MV-4-11 (cell line): ENCODE data around the gene FDXR.
A peak's percentile ranks its signal among the peaks of the same experiment; 100 is the strongest.

ENCODE experiments used
- DNase-seq: peaks from one replicate; lab custom pipeline; 2025; lab: John Stamatoyannopoulos, UW

Gene FDXR

DNA sequence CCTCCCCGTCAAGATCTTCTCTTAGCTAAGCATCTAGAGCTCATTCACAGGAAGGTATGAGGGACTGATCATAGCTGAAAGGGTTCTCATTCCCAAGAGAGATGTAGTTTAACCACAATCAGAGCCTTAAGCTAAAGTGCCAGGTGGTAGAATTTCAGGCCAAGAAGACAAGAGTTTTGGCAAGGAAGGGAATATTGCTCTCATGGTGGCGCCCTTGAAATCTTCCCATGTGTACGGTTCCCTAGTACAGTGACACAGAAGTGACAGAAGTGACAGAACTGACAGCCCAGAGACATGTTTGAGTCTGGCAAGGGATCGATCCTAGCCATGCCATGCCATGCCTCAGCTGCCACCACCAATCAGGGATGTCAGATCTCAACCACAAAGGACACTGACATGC, 15.6 kb downstream of the FDXR start:
- no peak for DNase-seq

- no peak for DNase-seq
Observed at GRCh38 chr17:74856112-74856511, 16.7 kb downstream of the FDXR start.

DNA sequence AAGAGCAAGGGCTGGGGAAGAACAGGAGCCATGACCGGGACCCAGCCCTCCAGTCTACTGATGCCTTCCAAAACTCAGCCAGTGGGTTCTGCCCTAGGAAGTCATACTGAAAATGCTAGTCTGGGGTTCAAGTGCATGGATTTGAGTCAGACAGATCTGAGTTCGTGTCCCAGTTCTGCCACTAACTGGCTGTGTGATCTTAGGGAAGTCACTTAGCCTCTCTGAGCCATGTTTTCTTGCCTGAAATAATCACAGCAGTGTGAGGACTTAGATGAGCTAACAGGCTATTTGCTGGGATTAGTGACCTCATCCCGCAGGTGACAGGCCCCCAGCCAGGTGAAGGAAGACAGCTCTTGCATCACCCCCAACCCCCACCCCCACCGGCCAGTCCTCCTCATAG, 17.5 kb downstream of the FDXR start:
- no peak for DNase-seq

DNA sequence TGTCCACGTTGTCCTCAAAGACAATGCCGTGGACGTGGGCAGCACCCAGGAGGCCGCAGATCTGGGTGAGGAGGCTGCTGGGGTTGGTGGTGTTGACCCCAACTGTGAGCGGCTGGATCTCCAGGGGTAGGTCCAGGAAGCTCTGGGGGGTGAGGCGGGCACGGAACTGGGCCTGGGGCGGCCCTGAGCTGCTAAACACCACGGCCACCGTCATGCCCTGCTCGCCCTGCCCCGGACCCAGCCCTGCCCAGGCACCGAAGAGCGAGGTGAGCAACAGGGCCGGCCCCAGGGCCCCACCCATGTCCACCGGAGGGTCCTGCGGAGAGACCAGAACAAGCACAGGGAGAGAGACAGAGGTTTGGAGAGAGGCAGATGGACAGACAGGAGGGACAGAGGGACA, 18.0 kb downstream of the FDXR start:
- DNase-seq = no peak

- no peak for DNase-seq
Observed at GRCh38 chr17:74853669-74854068, 19.1 kb downstream of the FDXR start.

- no peak for DNase-seq
Observed at GRCh38 chr17:74853048-74853397, 19.8 kb downstream of the FDXR start.

DNA sequence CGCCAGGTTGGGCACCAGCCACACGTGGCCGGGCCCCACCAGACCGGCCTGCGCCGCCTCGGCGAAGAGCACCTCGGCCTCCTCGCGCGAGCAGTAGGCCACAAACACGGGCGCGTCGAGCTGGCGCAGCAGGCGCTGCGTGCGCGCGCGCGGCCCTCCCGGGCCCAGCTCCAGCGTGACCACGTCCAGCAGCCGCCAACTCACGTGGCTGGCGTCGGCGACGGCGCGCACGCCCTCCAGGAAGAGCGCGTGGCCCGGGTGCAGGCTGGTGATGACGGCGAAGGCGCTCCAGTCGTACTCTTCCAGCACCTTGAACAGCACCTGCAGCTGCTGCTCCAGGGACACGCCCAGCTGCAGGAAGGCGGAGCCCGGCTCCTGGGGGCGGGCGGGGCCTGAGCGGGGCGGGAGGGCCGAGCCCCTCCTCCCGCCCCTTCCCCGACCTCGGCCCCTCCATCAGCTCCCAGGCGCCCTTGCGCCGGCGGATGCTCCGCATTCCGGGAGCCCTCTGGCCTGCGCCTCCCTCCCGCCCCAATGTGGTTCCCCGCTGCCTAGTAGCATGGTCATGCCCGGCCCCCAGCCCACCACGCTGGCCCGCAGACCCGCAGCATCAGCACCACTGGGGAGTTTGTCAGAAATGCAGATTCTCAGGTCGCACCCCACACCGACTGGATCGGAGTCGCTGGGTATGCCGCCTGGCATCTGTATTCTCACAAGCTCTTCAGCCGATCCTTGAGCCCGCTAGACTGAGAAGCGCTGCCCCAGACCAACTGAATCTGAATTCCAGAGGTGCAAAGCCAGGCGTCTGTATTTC, 20.4 kb downstream of the FDXR start:
- no peak for DNase-seq

DNA sequence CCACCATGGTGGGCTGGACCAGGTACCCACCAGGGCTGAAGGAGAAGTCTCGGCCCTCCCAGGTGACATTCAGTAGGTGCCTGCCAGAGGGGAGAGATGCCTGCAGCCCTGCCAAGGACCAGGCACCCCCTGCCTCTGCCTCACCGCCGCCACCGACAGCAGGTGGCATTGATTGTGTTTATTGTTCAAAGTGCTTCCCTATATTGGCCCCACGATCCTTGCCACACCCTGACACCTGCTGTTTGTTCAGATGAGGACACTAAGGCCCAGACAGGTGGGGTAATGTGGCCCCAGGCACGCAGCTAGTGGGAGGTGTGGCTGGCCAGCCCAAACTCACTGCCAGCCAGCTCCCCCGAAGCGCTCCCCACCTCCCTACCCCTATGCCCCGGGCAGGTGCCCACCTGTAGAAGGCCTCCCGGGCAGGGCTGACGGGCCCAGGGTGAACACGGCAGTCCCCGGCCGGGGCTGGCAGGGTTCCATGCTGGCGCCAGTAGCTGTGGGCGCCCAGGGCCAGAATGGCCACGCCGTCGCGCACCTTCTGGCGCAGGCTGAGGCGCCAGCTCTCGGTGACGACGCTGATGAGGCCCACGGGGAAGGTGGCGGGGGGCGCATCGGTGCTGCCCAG, 21.1 kb downstream of the FDXR start:
- no peak for DNase-seq

DNA sequence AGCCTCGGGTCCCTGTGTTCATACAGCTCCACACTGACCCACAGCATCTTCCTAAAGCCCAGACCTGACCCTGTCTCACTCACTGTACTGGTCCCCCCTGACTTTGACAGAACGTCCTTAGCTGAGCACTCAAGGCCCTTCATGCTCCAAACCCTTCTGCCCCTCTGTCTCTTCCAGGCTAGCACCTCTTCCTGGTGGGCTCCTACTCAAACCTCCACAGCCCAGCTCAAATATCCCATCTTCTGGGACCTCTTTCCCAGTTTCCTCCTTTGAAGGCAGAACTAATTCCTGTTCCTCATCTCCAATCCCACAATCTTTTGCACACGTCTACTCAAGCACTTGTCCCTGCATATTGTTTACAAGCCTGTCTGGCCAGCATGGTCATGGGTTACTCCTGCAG, 21.9 kb downstream of the FDXR start:
- no peak for DNase-seq

DNA sequence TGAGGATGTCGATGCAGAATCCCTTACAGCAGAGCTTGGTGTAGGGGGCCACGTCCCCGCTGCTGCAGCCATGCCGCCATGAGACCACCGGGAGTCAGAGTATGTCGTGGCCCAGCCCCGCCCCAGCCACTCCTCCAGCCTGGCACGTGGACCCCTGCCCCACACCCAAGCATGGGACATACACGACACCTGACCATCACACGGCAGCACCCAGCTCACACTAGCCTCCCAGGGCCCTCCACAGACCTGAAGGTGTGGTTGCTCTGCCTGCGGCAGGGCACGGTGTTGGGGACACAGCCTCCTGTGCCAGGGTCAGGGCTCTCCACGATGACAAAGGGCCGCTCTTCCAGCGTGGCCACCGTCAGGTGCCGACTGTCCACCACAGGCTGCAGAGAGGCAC, 22.5 kb downstream of the FDXR start:
- no peak for DNase-seq

GRCh38 chr17:74848656-74849399, 24.0 kb downstream of the FDXR start:
- DNase-seq = no peak

GRCh38 chr17:74846621-74847020, 26.2 kb downstream of the FDXR start:
- DNase-seq = no peak

DNA sequence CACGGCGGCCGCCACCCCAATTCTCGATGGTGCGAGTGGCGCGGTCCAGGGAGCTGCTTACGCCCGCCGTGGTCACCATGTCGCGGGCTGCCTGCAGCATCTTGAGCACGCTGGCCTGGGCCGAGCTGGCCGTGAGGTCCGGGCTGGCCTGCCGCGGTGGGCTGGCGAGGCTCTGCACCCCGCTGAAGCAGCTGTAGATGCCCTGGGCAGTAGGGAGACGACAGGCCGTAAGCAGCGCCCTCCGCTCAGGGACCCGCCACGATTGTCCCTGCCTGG, 29.5 kb downstream of the FDXR start:
- DNase-seq = no peak

DNA sequence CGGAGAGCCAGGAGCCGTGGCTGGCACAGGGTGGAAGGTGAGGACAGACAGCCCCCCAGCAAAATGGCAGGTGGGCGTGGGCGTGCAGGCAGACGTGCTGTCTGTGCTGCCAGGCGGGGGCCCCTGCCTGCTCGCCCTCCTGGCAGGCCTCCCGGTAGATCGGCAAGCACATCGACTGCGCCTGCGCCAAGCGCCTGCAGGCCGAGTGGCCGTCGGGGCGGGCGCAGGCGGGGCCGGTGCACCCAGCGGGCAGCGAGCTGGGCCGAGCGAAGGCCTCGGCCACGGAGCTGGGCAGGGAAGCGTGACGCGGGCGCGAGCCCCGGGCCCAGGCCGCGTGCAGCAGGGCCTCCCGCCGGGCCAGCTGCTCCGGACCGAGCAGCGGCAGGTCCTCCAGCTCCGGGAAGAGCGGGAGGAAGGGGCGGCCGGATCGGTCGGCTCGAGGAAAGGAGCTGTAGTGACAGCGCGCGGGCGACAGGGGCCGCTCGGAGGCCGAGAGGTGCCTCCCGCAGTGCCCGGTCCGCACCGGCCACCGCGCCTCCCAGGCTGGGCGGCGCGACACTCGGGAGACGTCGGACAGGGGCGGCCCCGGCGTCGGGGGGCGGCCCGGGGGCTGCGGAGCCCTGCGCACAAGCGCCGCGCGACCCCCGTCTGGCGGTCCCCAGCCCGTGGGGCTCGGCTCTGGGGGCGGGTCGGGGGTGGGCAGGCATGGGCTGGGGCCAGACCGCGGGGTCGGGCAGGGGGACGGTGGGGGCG, 30.0 kb downstream of the FDXR start:
- DNase-seq = no peak

DNA sequence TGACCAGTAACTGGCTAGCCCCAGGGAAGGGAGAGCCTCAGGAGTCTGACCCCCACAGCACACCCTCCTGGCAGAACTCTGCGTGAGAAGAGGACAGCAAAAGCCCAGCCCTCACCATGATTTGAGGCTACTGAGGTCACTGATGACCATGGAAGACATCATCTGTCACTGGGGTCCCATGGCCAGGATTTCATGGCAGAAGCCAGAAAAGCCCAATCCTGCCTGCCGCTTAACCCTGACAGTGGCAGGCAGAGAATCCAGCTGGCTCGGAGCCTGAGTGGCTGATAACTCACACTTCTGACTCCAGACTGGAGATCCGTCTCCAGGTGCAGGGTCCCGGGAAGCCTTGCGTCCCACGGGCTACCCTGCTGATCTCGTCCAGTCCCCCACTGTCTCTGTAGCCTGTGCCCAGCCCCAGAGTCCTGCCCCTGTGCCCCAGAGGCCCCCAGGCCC, 30.6 kb downstream of the FDXR start:
- no peak for DNase-seq

- DNase-seq = peak; percentile 79
Observed at GRCh38 chr17:74840989-74841666, 31.7 kb downstream of the FDXR start.

- DNase-seq = no peak
Observed at GRCh38 chr17:74839990-74840852, 32.6 kb downstream of the FDXR start.

- no peak for DNase-seq
Observed at GRCh38 chr17:74838274-74838673, 34.5 kb downstream of the FDXR start.

DNA sequence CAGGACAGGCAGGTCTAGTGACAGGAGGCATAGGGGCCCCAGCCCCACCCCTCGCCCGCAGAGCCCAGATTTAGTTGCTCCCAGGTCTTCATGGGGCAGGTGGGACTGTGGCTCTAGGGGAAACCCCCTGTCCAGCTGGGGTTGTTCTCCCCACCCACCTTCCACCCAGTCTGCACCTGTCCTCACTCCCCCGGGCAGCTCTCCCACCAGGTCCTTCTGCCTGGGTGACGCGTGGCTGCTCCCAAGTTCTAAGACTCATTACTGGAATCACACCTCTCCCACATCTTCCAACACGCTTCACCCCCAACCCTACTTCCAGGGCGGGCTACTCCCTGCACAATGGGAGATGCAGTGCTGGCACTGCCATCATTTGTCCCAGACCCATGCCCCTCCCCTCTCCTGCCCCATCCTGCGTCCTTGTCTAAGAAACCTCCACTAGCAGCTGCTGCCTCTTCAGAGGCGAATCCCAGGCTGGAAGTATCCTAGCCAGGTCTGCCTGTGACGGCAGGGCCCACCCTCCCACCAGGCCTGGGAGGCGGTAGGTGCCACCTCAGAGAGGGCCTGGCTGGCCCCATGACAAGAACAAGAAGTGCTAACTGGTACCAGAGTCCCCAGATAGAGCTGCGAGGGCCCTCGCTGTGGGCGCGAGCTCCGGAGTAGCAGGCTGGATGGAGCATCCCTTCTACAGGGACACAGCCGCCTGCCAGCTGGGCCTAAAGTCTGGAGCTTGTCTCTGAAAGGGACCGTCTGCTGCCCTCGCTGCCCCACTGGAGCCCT, 35.9 kb downstream of the FDXR start:
- DNase-seq = no peak

- DNase-seq = no peak
Observed at GRCh38 chr17:74836191-74836590, 36.6 kb downstream of the FDXR start.
